ENCODE measurements around the gene GNG14.
A peak's percentile ranks its signal among the peaks of the same experiment; 100 is the strongest.
"Not testable (repeated sequence)": the region's sequence is repeated elsewhere in the genome, so short reads cannot be mapped to it uniquely, and the experiment has no call there.

GNG14 gene

DNA sequence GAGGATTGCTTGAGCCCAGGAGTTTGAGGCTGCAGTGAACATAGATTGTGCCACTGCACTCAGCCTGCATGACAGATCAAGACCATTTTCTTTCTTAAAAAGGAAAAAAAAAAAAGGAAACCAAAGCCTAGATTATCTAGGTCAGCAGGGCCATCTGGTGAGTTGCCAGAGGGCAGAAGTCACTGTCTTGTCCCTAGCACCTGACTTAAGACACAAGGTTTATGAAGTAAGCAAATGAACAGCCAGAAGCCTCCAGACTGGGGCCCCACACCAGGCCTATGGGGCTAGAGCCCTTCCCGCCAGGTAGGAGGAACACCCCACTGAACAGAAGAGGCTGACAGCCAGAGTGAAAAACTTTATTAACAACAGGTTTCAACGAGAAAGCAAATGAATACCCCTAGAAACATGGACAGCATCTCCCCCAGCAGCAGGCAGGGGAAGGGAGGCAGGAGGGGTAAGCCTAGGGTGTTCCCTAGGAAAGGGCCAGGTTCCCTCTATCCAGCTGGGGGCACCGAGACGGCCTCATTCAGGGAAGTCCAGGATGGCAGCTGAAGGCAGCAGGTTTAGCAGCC, 20.0 kb upstream of the GNG14 start:
- DNase-seq (ENCODE audit: low spot score): no peak

DNA sequence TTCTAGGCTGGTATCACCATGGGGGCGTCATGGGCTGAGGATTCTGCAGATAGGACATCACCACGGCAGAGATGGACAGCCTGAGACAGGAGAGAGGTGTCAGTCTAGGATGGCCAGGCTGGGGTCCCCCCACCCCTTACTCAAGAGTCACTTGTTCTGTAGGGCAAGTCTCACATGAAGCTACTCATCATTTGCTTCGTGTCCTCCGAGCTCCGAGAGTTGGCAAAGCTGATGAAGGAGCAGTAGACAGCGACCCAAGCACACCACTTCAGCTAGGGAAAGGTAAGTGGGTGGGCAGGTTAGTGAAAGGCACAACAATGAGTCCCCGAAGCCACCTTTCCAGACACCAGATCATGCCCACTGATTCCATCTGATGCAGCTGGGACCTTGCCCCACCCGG, 19.5 kb upstream of the GNG14 start:
- no peak for DNase-seq (ENCODE audit: low spot score)

DNA sequence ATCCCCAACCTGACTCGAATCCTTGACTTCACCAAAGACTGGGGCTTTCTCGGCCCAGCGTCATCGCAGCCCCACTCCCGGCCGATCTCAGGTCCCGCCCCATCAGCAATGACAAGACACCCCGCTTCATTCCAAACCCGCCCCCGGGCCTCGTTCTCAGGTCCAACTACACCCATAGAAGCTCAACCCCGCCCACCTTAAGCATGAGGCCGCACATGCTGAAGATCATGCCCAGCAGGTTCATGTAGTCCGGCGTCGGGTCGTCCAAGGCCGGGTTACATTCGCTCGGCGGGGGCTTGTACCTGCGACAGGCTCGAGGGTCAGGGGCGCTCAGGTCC, 18.9 kb upstream of the GNG14 start:
- peak; percentile 57 for DNase-seq (ENCODE audit: low spot score)

DNA sequence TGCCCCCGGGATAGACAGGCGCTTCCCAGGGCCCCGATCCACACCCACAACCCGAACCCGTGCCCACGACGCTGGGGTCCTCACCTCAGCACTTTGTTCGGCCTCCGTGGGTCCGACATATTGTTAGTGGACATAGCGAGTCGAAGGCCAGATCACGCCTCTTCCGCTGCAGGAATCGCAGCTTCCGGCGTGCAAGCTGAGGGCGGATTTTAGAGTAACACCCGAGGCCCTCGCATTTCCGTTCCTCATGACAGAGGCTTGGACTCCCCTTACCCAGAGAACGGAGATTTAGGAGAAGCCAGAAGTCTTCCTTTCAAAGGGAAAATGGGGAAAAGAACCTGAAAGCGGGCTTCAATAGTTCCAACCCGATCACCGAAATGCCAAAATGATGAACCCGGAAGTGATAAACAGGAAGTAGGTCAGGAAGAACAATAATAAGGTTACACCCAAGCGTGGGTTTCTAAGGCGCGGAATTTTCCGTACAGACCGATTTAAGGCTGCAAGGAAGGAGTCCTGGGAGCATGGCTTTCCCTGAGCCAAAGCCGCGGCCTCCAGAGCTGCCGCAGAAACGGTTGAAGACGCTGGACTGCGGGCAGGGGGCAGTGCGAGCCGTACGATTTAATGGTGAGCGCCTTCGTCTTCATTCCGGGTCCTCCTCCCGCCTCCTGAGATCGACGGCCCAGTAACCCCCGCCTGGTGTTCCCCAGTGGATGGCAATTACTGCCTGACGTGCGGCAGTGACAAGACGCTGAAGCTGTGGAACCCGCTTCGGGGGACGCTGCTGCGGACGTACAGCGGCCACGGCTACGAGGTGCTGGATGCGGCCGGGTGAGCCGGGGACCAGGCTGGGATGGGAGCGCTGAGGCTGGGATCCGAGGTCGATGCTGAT, 18.3 kb upstream of the GNG14 start:
- DNase-seq (ENCODE audit: low spot score): peak; percentile 87

DNA sequence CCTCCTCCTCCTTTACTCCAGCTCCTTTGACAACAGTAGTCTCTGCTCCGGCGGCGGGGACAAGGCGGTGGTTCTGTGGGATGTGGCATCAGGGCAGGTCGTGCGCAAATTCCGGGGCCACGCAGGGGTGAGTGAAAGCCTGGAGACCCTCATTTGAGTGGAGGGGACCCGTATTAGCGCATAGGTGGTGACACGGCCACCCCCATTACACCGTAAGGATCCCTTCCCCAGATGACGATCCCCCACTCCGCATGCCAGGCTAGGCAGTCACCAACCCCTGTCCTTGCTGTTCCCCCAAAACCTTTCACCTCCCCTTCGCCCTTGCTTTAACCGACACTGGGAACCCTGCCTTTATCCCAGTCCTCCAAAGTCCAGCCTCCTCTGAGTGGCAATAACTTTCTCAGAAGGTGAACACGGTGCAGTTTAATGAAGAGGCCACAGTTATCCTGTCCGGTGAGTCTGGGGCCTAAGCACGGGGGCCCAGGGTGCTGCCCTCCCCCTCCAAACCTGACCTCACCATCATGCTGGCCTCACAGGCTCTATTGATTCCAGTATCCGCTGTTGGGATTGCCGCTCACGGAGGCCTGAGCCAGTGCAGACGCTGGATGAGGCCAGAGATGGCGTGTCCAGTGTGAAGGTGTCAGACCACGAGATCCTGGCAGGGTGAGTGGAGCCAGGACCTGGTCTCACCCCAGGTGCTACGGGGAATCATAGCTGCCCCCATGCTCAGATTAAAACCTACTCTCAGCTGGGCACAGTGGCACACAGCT, 17.5 kb upstream of the GNG14 start:
- DNase-seq (ENCODE audit: low spot score): no peak

DNA sequence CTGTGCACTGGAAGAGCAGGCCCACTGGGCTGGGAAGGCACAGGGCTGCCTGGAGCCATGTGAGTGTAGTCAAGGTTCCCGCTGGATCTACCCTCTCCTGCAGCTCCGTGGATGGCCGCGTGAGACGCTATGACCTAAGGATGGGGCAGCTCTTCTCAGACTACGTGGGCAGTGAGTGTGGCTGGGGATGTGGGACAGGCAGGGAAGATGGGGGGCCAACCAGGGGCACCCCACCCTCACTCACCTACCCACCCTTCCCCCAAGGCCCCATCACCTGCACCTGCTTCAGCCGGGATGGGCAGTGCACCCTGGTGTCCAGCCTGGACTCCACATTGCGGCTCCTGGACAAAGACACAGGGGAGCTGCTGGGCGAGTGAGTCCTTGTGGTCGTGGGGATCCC, 15.1 kb upstream of the GNG14 start:
- no peak for DNase-seq (ENCODE audit: low spot score)

DNA sequence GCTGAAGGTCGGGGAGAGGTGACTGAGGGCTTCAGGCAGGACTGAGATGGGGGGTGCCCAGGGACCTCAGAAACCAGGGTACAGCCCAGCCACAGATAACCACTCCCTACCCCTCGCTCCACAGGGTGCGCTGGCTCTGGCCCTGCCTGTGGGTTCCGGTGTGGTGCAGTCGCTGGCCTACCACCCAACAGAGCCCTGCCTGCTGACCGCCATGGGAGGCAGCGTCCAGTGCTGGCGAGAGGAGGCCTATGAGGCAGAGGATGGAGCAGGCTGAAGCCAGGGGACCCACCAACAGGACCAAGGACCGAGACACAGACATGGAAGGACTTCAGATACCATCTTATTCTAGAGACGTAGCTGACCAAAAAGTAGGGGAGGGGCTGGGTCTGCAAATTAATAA, 12.4 kb upstream of the GNG14 start:
- DNase-seq (ENCODE audit: low spot score): no peak

DNA sequence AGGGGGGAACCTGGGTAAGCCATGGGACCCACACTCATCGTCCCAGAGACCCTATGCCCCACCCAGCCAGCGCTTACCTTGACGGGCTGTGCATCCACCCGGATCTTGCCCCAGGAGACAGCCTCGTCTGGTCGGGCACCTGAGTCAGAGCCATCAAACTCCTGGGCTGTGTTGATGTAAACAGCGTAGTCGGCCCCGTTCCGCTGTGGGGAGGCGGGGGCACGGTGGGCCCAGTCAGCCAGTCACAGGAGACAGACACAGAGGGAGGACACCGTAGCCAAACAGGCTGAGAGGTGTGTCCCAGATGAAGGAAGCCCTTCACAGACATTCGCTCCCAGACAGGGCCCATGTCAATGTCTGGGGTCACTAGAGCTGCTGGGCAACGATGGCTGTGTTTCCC, 11.9 kb upstream of the GNG14 start:
- no peak for DNase-seq (ENCODE audit: low spot score)

DNA sequence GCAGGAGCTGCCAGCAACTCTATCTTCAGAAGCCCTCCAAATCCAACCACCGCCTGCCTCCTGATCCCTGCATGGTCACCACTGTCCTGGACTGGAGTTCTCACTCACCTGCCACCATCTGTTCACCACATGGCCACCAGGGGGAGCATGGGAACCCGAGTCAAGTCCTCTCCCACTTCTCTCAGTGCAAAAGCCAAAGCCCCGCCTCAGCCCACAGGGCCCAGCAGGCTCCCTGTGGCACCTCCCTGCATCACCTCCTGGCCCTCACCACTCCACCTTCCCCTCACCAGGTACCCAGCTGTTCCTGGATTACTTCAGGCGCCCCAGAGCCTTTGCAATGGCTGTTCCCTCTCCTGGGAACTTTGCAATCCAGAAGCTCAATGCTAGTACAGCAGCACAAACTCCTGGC, 11.4 kb upstream of the GNG14 start:
- peak; percentile 84 for DNase-seq (ENCODE audit: low spot score)

DNA sequence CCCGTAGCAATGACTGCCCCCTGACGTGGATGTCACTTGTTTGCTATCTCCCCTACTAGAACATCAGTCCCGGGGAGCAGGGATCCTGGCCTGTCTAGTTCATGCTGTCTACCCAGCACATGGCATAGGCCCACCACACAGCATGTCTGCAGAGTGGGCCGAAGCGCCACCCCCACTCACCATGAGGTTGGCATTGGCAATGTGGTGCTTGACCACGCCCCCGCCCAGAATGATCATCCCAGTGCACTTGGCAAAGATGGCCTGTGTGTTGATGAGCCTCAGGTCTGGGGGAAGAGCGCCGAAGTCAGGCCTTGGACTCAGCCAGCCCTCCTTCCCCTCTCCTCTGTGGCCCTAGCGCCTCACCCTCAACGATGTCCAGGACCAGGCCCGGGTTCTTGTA, 10.9 kb upstream of the GNG14 start:
- no peak for DNase-seq (ENCODE audit: low spot score)

DNA sequence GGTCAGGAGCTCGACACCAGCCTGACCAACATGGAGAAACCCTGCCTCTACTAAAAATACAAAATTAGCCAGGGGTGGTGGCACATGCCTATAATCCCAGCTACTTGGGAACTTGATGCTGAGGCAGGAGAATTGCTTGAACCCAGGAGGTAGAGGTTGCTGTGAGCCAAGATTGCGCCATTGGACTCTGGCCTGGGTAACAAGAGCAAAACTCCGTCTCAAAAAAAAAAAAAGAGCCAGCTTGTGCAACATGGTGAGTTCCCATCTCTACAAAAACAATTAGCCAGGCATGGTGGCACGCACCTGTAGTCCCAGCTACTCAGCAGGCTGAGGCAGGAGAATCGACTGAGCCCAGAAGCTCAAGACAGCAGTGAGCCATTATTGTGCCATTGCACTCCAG, 9.8 kb upstream of the GNG14 start:
- DNase-seq (ENCODE audit: low spot score): not testable (repeated sequence)

DNA sequence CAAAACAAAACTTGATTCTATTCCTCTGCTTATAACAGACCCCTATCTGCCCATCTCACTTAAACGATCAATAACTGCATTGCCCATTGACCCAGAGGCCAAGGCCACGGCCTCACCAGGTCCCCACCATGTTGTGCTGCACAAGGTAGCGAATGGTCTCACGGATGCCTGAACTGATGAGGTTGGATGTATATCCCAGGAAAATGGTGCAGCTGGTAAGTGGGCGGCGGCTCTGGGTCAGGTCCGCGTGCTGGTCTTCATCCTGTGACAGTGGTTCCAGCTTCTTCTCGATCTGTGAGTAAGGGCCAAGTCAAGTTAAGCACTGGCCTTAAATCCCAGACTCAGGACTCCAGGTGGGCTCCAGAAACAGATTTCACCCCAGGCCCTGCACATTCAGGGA, 7.8 kb upstream of the GNG14 start:
- DNase-seq (ENCODE audit: low spot score): no peak

DNA sequence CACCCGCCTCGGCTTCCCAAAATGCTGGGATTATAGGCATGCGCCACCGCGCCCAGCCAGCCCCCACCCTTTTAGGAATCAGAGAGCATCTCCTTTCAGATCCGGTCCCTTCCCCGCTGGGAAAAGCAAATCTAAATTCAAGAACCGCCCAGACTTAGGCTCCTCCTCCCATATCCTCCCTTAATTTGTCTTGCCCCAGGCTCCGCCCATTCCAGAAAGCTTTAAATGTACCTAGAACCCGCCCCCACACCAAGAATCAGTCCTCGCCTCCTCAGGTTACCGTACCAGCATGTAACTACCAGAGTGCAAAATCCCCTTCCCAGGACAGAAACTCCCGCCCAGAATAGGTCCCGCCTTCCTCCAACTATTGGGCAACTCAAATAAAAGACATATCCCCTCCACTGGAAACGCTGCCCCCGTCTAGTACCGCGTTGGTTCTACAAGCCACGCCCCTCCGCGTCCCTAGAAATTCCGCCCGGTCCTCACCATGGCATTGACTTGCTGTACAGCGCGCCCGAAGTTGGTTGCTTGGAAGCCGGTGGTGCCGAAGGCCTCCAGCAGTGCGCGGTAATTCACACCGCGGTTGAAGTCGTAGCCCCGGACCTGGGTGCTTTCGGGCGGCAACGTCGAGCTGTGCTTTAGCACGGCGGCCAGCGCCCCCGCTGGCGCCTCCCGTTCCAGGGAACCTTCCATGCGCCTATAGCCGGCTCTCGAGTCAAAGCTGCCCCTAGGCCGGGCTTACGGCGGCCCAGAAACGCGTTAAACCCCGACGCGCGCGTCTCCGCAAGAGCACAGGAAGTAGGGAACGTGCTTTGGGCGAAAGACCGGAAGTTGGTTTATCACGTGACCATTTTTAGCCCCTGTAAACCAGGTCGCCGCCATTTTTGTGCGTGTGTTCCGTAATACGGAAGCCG, 6.5 kb upstream of the GNG14 start, which contains the start of gene DHPS:
TSS of gene DHPS (minus strand) at position 807 of the 914 bp plus-strand sequence. CDS start at position 693, 114 bp downstream.
- peak; percentile 97 for DNase-seq (ENCODE audit: low spot score)

DNA sequence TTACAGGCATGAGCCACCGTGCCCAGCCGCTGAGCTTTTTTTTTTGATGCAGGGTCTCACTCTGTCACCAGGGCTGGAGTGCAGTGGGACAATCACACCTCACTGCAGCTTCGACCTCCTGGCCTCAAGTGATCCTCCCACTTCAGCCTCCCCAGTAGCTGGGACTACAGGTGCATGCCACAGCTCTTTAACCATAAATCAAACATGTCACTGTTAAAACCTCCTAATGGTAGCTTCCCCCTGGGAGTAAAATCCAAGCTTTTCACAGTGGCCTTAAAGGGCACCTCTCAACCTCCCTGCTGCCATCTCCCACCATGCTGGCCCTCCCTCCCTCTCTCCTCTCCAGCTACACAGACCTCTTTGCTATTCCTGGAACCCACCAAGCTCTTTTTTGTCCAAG, 2.0 kb upstream of the GNG14 start:
- DNase-seq (ENCODE audit: low spot score): no peak

DNA sequence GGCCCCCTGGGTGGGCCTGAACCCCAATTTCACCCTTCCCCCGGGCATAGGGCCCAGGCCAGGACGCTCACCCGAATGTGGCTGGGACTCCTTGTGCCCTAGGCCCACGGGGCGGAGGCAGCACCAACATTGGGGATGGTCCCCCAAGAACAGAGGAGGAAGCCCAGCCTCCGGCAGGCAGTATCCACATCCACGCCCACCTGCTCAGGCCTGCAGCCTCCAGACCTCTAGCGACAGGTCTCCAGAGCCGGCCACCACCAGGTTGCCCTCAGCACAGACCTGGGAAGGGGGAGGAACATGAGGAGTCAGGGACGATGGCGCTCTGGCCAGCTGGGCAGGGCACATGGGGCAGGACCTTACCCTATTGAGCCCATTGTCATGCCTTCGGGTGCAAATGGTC, 1.2 kb downstream of the GNG14 start:
- DNase-seq (ENCODE audit: low spot score): no peak

DNA sequence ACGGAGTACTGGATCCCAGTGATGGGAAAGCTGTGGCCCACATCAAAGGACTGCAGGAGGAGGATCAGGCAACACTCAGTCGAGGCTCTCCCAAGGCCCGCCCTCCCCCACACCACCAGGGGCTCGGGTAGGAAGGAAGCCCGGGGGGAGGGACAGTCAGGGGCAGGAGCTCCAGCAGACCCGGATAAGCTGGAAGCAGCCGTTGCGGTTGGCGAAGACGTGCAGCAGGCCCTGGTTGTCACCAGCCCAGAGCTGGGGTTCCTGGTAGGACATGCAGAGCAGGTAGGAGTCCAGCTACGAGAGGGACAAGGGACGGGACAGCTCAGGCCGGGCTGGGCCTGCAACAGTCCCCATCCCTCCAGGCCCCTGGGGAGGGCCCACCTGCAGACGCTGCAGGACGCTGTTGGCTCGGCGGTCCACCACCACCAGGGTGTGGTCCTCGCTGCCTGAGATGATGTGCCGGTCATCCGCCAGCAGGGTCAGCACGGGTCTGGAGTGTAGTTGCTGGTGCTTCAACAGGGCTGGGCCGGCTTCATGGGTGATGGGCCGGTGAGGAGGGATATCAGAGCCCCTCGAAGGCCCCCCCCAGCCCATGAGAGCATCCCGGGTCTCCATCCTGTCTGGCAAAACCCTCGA, 1.9 kb downstream of the GNG14 start:
- no peak for DNase-seq (ENCODE audit: low spot score)

DNA sequence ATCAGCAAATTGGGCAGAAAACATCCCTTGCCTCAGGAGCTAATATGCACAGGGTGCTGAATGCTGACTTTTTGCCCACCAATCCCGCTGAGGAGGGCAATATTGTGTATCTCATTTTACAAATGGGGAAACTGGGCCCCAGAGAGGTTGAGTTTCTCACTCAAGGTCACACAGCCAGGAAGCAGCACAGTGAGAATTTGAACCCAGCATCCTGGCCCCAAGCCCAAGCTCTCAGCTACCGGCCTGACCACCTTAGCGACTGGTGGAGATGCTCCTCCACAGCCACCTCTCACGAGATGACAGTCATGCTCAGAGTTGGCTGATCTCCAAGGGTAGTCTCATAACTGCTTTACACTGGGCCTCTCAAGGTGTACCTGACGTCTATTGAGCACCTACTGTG, 5.2 kb downstream of the GNG14 start:
- no peak for DNase-seq (ENCODE audit: low spot score)

DNA sequence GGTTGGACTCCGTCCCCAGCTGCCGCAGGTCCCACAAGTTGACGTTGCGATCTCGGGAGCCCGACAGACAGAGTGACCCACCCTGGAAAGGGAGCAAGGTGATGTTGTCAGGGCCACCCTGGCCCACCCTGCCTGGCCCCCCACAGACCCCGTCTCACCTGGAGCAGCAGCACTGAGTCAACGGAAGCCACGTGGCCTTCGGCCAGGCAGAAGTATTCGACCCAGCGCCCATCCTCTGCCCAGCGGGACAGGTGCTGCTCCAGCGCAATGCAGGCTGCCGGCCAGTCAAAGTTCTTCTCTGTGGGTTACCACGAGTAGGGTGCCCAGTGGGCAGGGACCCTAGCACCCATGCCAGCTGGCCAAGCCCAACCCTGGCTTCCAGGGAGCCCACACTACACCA, 6.8 kb downstream of the GNG14 start:
- DNase-seq (ENCODE audit: low spot score): no peak

DNA sequence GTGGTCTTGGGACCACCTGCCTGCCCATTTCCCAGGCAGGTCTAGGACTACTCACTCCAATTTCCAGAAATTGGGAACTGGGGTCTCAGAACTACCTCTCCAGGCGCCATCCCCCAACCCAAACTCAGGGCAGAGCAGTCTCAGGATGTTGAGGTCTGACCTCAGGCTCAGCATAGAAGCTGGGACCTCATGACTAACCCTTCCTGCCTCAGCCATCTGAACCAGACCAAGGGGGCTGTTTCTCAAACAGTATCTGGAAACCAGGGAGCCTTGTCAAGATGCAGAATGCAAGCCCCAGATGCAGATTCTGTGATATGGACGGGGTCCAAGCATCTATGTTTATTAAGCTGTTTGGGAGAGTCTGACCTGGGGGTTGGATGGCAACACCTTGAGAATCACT, 7.3 kb downstream of the GNG14 start:
- DNase-seq (ENCODE audit: low spot score): peak; percentile 9

DNA sequence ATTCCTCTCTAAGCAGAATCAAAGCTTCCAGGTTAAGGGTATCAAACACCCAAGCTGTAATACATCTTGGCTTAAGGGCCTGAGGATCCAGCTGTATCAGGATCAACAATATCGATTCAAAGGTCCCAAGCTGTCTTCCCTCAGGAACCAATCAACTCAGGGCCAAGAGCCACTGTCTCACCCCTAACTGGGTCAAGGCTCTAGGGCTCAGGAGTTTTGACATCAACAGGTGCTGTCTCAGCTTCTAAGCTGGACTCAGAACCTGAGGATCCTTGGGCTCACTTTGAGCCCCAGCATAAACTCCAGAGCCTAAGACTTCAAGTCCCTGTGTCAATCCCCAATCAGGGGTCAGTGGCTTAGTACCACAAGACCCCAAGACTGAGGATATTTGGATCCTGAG, 7.7 kb downstream of the GNG14 start:
- no peak for DNase-seq (ENCODE audit: low spot score)

DNA sequence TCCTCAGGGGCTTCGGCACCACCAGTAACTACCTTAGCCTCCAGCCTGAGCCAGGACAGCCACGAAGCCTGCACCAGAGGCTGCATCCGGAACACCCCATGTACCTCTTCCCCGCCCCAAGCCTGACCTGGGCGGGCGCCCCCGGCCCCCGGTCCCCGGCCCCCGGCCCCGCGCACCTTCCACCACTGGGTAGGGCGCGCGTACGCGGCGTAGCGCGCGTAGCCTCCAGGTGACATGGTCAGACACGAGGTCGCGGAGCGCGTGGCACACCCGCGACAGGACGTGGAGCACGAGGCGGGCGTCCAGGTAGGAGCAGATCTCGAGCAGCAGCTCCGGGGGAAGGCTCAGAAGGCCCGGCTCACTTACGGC, 8.2 kb downstream of the GNG14 start:
- no peak for DNase-seq (ENCODE audit: low spot score)

Measured in kidney tubule cell (primary cell).